GM23338 (cell line): Measurements from ENCODE around the gene KLHDC8B. TPM values are rescaled to one million over a fixed set of nuclear protein-coding genes. Genes with fewer than 3 reads are reported as not detected.
A peak's percentile ranks its signal among the peaks of the same experiment; 100 is the strongest.

ENCODE experiments used
- ATAC-seq: fragments of 200-7000 bp; cut with Tn5 transposase; 3 replicates; pipeline ENCODE4 v1.9.1; 2020
- DNase-seq: peaks from one replicate; pipeline ENCODE4 v3.0.0-alpha.2; 2015; ENCODE audit warnings: low spot score
- H2AFZ ChIP-seq: fragments of 200-600 bp; sonication (generic); 2 replicates; pipeline ENCODE4 v1.8.0; 2016; ENCODE audit warnings: antibody characterized with exemption, mild to moderate bottlenecking, moderate library complexity
- H3F3A ChIP-seq: fragments of 200-600 bp; sonication (generic); replicated peaks from 2 replicates; pipeline ENCODE4 v1.8.0; 2017; ENCODE audit warnings: antibody characterized with exemption, mixed run types, low read depth
- H3K27ac ChIP-seq: fragments of 200-600 bp; sonication (generic); 2 replicates; pipeline ENCODE4 v1.6.1; 2016; ENCODE audit warnings: low read depth
- H3K27me3 ChIP-seq: fragments of 200-600 bp; sonication (generic); 2 replicates; pipeline ENCODE4 v1.8.0; 2016; ENCODE audit warnings: mild to moderate bottlenecking, mixed run types, moderate library complexity; ENCODE audit not compliant: insufficient read depth
- H3K36me3 ChIP-seq: fragments of 200-600 bp; sonication (generic); 2 replicates; pipeline ENCODE4 v1.8.0; 2016; ENCODE audit warnings: mild to moderate bottlenecking; ENCODE audit not compliant: insufficient read depth
- H3K4me1 ChIP-seq: fragments of 200-600 bp; sonication (generic); 2 replicates; pipeline ENCODE4 v1.8.0; 2016; ENCODE audit warnings: mild to moderate bottlenecking, moderate library complexity; ENCODE audit not compliant: insufficient read depth
- H3K4me2 ChIP-seq: fragments of 200-600 bp; sonication (generic); 2 replicates; pipeline ENCODE4 v1.7.1; 2017; ENCODE audit warnings: mixed run types
- H3K4me3 ChIP-seq: fragments of 200-600 bp; sonication (generic); 2 replicates; pipeline ENCODE4 v1.6.1; 2016; ENCODE audit warnings: mixed run types
- H3K79me2 ChIP-seq: fragments of 200-600 bp; sonication (generic); replicated peaks from 2 replicates; pipeline ENCODE4 v1.8.0; 2017; ENCODE audit warnings: mild to moderate bottlenecking; ENCODE audit not compliant: insufficient read depth
- H3K9me2 ChIP-seq: fragments of 200-600 bp; sonication (generic); 2 replicates; pipeline ENCODE4 v1.8.0; 2017; ENCODE audit not compliant: insufficient read depth
- H4K20me1 ChIP-seq: fragments of 200-600 bp; sonication (generic); replicated peaks from 2 replicates; pipeline ENCODE4 v1.8.0; 2017; ENCODE audit warnings: mild to moderate bottlenecking; ENCODE audit not compliant: insufficient read depth
- H3K27ac Mint-ChIP-seq: 2 replicates; pipeline ENCODE4 v1.8.0; 2020; ENCODE audit warnings: inconsistent platforms, mild to moderate bottlenecking, moderate library complexity, mixed read lengths
- H3K27me3 Mint-ChIP-seq: 3 replicates; pipeline ENCODE4 v1.8.0; 2022; ENCODE audit warnings: low read depth, mild to moderate bottlenecking, moderate library complexity, mixed read lengths, inconsistent platforms; ENCODE audit not compliant: insufficient read depth, poor library complexity
- H3K36me3 Mint-ChIP-seq: 3 replicates; pipeline ENCODE4 v1.8.0; 2021; ENCODE audit warnings: low read depth, mild to moderate bottlenecking, inconsistent platforms, moderate library complexity, mixed read lengths
- H3K4me1 Mint-ChIP-seq: 3 replicates; pipeline ENCODE4 v1.8.0; 2020; ENCODE audit warnings: mild to moderate bottlenecking, inconsistent platforms, mixed read lengths
- H3K4me3 Mint-ChIP-seq: 3 replicates; pipeline ENCODE4 v1.8.0; 2021; ENCODE audit warnings: moderate library complexity, mild to moderate bottlenecking, inconsistent platforms, mixed read lengths
- H3K9me3 Mint-ChIP-seq: 3 replicates; pipeline ENCODE4 v1.8.0; 2020; ENCODE audit warnings: moderate library complexity, mild to moderate bottlenecking, inconsistent platforms, mixed read lengths
- CTCF ChIP-seq, 2 experiments: fragments of 200-600 bp in 1 of 2; sonication (generic) in 1 of 2; conservative IDR thresholded peaks; 2 replicates each; pipeline versions ENCODE4 v1.5.1 to v1.6.1; 2016 to 2017; ENCODE audit warnings: antibody characterized with exemption in 2 of 2, low read depth in 2 of 2, mild to moderate bottlenecking in 2 of 2, moderate library complexity in 1 of 2
- EZH2 ChIP-seq: fragments of 200-600 bp; sonication (generic); IDR thresholded peaks from one replicate; pipeline ENCODE4 v1.8.0; 2017; ENCODE audit warnings: antibody characterized with exemption, mild to moderate bottlenecking, low read depth; ENCODE audit not compliant: unreplicated experiment
- JUNB ChIP-seq: IDR thresholded peaks from one replicate; pipeline ENCODE4 v1.6.1; 2016; ENCODE audit warnings: antibody characterized with exemption; ENCODE audit not compliant: unreplicated experiment
- POLR2AphosphoS5 ChIP-seq: IDR thresholded peaks from 2 replicates; pipeline ENCODE4 v1.6.1; 2016; ENCODE audit warnings: antibody characterized with exemption, low read depth
- REST ChIP-seq: IDR thresholded peaks from one replicate; pipeline ENCODE4 v1.6.1; 2018; ENCODE audit warnings: antibody characterized with exemption; ENCODE audit not compliant: unreplicated experiment
- ZNF114 ChIP-seq: fragments of 250-450 bp; sonication (Bioruptor Pico); IDR thresholded peaks from 2 replicates; pipeline ENCODE4 v1.5.0; 2020; ENCODE audit warnings: mild to moderate bottlenecking, moderate library complexity
- ZNF331 ChIP-seq: fragments of 250-450 bp; sonication (Bioruptor Pico); IDR thresholded peaks from 2 replicates; pipeline ENCODE4 v1.5.0; 2020; ENCODE audit warnings: low read depth, mild to moderate bottlenecking, moderate library complexity
- polyA plus RNA-seq: library from polyadenylated mRNA; unstranded; fragments of >200 nt; fragmentation: Nextera tagmentation; extraction: Ambion mirVana; gene quantifications from 2 replicates; pipeline ENCODE4 v1.2.1, GENCODE V29; 2016
- total RNA-seq: library from RNA; depleted of rRNA; stranded (reverse); fragments of >200 nt; shearing (Covaris generic); gene quantifications from 2 replicates; pipeline ENCODE4 v1.2.3, GENCODE V29; 2014

The KLHDC8B gene
- total and polyA plus RNA-seq, 2 experiments from 2014 or later: 4.7 to 11.1 TPM

- H3K36me3 ChIP-seq: no peaks in the 10 kb centered on the region
- Mint-ChIP-seq H3K9me3 (no peaks in the 10 kb centered on the region), H3K4me3 (no peak overlapping the region), H3K27me3 (peaks cover 5% of the 10 kb centered on the region), H3K4me1 (no peaks in the 10 kb centered on the region), H3K36me3 (peaks cover 3% of the 10 kb centered on the region; the same call in 1 of the 3 replicates), H3K27ac (no peak overlapping the region)
- ATAC-seq: no peak
- H3K4me3 ChIP-seq: no peak overlapping the region
- no peaks in the 10 kb centered on the region; the same call in 1 of the 2 replicates for H4K20me1 ChIP-seq
- peaks cover 11% of the 10 kb centered on the region for H3F3A ChIP-seq
- no peaks in the 10 kb centered on the region for H3K27me3 ChIP-seq
- H2AFZ ChIP-seq: no peak overlapping the region
- H3K4me2 ChIP-seq: no peak overlapping the region
- H3K27ac ChIP-seq: no peak overlapping the region
- H3K79me2 ChIP-seq: no peaks in the 10 kb centered on the region
- no peak for DNase-seq
- TF ChIP-seq ZNF331: no peak
- no peaks in the 10 kb centered on the region for H3K4me1 ChIP-seq
- no peaks in the 10 kb centered on the region for H3K9me2 ChIP-seq
These were observed 14.1 kb upstream of the KLHDC8B start for GRCh38 chr3:49157289-49157688.

- peaks cover 6% of the 10 kb centered on the region for H3K36me3 Mint-ChIP-seq
- Histone ChIP-seq H4K20me1 (no peaks in the 10 kb centered on the region; the same call in 1 of the 2 replicates), H3F3A (peaks cover 11% of the 10 kb centered on the region), H3K27me3 (no peaks in the 10 kb centered on the region), H2AFZ (no peak overlapping the region), H3K9me2 (no peaks in the 10 kb centered on the region), H3K36me3 (no peaks in the 10 kb centered on the region; the same call in 1 of the 2 replicates), H3K79me2 (no peaks in the 10 kb centered on the region), H3K4me3 (no peak overlapping the region), H3K4me1 (no peaks in the 10 kb centered on the region), H3K27ac (no peak overlapping the region), H3K4me2 (no peak overlapping the region)
- DNase-seq (peak; percentile 87), ATAC-seq (peak; percentile 93)
- no peaks in the 10 kb centered on the region for H3K9me3 Mint-ChIP-seq
- no peak overlapping the region for H3K4me3 Mint-ChIP-seq
- TF ChIP-seq ZNF114 (CRISPR knock-in tag) (no peak), JUNB (no peak), EZH2 (no peak), CTCF (conservative IDR thresholded peaks at IDR 0.05; ENCODE audit: low read depth in 2 of 2) (peak; percentile 82 to 91), POLR2AphosphoS5 (no peak), REST (no peak)
- peaks cover 2% of the 10 kb centered on the region for H3K27me3 Mint-ChIP-seq
- no peak overlapping the region; the same call in 1 of the 2 replicates for H3K27ac Mint-ChIP-seq
- no peaks in the 10 kb centered on the region for H3K4me1 Mint-ChIP-seq
These were observed 13.2 kb upstream of the KLHDC8B start for GRCh38 chr3:49158103-49158709.
